ENCODE measurements around the gene EDNRB.

DNA sequence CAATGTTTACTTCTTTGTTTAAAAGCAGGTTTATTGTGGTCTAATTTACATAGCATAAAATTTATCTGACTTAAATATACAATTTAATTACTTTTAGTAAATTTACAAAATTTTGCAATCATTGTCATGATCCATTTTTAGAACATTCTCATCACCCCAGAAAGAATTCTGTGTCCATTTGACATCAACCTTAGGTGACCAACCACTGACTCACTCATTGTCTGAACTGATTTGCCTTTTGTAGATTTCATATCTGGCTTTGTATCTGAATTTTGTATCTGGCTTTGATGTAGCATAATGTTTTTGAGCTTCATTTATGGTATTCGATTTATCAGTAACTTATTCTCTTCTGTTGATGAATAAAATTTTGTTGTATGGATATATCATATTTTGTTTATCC is 40.4 kb downstream of the EDNRB start:
- no peak for TF ChIP-seq EZH2 (IDR thresholded peaks at IDR 0.05; ENCODE audit: insufficient read depth, poor library complexity, severe bottlenecking)
- no peak for TF ChIP-seq EZH2phosphoT487 (IDR thresholded peaks at IDR 0.05; ENCODE audit: insufficient read depth, low read depth)
